ENCODE measurements around the gene MAG. TPM values are rescaled to one million over a fixed set of nuclear protein-coding genes. Genes with fewer than 3 reads are reported as not detected.

Gene MAG
- total RNA-seq, 1 donor from 2014 or later, result not detected

DNA sequence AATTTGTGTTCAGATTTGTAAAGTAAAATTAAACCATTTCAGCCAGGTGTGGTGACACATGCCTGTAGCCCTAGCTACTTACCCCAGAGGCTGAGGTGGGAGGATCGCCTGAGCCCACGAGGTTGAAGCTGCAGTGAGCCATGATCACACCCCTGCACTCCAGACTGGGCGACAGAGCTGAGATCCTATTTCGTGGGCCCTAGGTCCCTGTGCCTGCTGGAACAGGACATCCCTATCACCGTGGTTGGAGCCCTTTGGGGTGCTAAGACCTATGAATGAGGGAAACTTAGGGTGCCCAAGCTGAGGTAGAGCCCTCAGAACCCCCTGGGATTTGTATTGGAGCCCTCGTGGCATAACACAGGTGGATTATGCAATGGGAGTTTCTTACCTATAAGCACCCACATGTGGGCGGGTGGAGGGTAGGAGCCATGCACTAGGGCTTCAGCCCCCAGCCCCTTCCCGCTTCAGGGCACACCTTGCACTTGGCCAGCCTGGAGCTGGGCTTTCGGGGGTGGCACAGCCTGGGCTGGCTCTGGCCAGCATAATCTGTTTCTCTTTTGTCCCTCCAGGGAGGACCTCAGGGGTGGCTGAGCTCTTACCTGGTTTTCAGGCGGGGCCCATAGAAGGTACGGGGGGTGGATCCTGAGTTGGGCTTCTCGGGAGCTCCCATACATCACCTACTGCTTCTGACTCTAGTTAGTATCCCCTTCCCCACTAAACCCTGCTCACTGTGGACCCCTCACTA, 30.4 kb upstream of the MAG start:
- Mint-ChIP-seq H3K27me3 (ENCODE audit: unreplicated experiment) (peaks cover under 1% of the 10 kb centered on the region), H3K4me1 (ENCODE audit: unreplicated experiment) (peaks cover 11% of the 10 kb centered on the region), H3K27ac (ENCODE audit: unreplicated experiment) (no peak overlapping the region), H3K36me3 (ENCODE audit: unreplicated experiment) (peaks cover 4% of the 10 kb centered on the region), H3K4me3 (ENCODE audit: unreplicated experiment) (no peak overlapping the region), H3K9me3 (ENCODE audit: unreplicated experiment) (no peaks in the 10 kb centered on the region)
- DNase-seq (ENCODE audit: extremely low spot score, unreplicated experiment), result peak; percentile 51
- TF ChIP-seq, protein P1, sequence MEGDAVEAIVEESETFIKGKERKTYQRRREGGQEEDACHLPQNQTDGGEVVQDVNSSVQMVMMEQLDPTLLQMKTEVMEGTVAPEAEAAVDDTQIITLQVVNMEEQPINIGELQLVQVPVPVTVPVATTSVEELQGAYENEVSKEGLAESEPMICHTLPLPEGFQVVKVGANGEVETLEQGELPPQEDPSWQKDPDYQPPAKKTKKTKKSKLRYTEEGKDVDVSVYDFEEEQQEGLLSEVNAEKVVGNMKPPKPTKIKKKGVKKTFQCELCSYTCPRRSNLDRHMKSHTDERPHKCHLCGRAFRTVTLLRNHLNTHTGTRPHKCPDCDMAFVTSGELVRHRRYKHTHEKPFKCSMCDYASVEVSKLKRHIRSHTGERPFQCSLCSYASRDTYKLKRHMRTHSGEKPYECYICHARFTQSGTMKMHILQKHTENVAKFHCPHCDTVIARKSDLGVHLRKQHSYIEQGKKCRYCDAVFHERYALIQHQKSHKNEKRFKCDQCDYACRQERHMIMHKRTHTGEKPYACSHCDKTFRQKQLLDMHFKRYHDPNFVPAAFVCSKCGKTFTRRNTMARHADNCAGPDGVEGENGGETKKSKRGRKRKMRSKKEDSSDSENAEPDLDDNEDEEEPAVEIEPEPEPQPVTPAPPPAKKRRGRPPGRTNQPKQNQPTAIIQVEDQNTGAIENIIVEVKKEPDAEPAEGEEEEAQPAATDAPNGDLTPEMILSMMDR (IDR thresholded peaks at IDR 0.05), result no peak

DNA sequence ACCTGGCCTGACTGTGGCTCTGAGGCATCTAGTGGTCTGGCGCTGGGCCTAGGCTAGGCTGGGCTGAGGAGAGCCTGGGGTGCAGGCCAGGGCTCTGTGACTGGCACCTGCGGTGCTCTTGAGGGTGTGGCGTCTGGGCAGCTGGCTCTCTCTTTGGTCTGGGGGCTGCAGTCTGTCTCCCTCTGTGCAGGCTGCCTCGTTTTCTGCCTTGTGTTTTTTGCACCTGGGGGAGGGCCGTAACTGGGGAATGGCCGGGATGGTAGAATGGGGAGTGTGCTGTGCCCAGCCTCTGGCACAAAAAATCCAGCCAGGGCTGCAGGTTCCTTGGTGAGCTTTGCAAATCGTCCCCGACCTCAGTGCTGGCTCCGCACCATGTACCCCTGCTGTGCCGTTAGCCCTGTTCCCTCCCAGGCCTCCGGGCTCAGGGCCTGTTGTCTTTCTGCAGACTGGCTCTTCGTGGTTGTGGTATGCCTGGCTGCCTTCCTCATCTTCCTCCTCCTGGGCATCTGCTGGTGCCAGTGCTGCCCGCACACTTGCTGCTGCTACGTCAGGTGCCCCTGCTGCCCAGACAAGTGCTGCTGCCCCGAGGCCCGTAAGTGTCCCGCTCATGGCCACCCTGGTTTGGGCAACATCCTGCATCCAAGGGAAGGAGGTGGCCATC, 29.7 kb upstream of the MAG start:
- no peak overlapping the region for H3K27ac Mint-ChIP-seq (ENCODE audit: unreplicated experiment)
- no peak overlapping the region for H3K4me3 Mint-ChIP-seq (ENCODE audit: unreplicated experiment)
- peaks cover 11% of the 10 kb centered on the region for H3K4me1 Mint-ChIP-seq (ENCODE audit: unreplicated experiment)
- no peaks in the 10 kb centered on the region for H3K27me3 Mint-ChIP-seq (ENCODE audit: unreplicated experiment)
- peaks cover 4% of the 10 kb centered on the region for H3K36me3 Mint-ChIP-seq (ENCODE audit: unreplicated experiment)
- peak; percentile 75 for DNase-seq (ENCODE audit: extremely low spot score, unreplicated experiment)
- no peaks in the 10 kb centered on the region for H3K9me3 Mint-ChIP-seq (ENCODE audit: unreplicated experiment)
- TF ChIP-seq, protein P1 (IDR thresholded peaks at IDR 0.05), result no peak

DNA sequence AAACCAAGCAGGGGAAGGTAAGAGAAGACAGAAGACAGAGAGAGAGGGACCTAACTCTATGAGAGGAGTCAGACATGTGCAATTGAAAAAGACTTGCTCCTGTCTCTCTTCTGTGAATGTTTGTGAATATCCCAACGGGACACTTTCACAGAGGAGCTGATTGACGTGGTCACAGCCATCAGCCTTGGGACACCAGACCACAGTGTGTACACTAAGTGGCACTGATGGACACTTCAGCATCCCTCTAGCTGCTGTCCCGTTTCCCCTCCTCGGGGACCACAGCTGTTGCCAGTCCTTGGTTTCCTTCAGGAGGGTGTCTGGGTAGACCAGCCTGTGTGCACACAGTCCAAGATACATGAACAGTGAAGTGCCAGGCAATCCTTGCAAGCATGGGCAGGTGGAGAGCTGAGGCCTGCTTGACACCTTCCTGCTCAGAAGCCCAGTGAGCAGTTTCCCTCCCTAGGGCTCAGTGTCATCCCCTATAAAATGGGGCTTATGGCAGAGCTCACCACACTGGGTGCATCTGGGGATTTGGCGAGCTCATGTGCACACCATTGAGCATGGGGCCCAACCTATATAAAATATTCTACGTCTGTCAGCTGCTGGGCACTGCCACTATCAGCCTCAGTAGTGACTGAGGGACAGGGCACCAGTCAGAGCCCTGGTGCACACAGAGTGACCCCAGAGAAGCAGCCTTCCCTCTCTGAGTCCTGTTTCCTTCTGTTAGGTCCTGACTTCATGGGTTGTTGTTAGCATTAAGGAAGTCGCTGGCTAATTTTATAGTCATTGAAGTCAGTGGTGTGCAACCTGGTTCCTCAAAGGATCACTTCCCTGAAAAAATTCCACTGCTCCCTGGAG, 27.5 kb upstream of the MAG start:
- no peak overlapping the region for H3K4me3 Mint-ChIP-seq (ENCODE audit: unreplicated experiment)
- peak; percentile 63 for DNase-seq (ENCODE audit: extremely low spot score, unreplicated experiment)
- no peaks in the 10 kb centered on the region for H3K27me3 Mint-ChIP-seq (ENCODE audit: unreplicated experiment)
- TF ChIP-seq, protein P1 (IDR thresholded peaks at IDR 0.05), result no peak
- peaks cover 12% of the 10 kb centered on the region for H3K4me1 Mint-ChIP-seq (ENCODE audit: unreplicated experiment)
- H3K36me3 Mint-ChIP-seq (ENCODE audit: unreplicated experiment), result peaks cover 4% of the 10 kb centered on the region
- no peak overlapping the region for H3K27ac Mint-ChIP-seq (ENCODE audit: unreplicated experiment)
- no peaks in the 10 kb centered on the region for H3K9me3 Mint-ChIP-seq (ENCODE audit: unreplicated experiment)

DNA sequence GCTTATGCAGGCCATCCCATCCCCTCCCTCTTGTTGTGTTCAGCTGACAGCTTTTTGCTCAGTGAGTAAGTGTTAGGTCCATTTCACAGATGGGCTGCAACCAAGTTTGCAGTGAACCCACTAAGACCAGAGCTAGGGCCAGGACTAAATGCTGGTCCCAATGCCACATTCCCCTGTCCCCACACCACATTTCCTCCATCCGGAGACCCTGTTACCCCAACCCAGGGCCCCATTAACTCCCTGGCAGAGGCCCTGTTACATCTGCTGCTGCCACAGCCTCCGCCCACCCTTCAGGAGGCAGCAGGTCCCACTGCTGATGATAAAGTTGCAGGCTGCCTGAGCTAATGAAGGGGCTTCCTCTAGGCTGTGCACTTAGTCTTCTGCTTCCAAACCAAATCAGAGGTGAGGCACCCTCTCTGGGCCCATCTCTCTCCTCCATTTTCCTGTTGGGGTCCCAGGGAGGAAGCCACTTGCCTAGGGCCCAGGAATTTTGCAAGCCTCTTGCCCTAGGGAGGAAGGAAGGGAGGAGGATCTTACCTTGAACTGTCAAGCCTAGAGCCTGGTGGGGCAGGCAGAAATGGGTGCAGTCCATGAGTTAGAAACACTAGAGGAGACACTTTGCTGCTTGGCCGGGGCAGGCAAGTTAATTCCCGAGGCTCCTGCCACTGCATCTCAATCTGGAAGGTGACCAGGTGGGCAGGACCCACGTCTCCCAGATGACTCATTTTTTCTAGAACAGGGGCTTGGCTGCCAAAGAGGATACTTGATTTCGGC, 26.6 kb upstream of the MAG start:
- Mint-ChIP-seq H3K36me3 (ENCODE audit: unreplicated experiment) (peaks cover 4% of the 10 kb centered on the region), H3K4me1 (ENCODE audit: unreplicated experiment) (peaks cover 16% of the 10 kb centered on the region), H3K9me3 (ENCODE audit: unreplicated experiment) (no peaks in the 10 kb centered on the region), H3K27me3 (ENCODE audit: unreplicated experiment) (no peaks in the 10 kb centered on the region), H3K4me3 (ENCODE audit: unreplicated experiment) (peak overlapping the region; percentile 59), H3K27ac (ENCODE audit: unreplicated experiment) (no peak overlapping the region)
- TF ChIP-seq, protein P1 (IDR thresholded peaks at IDR 0.05), result no peak
- DNase-seq (ENCODE audit: extremely low spot score, unreplicated experiment), result peak; percentile 68

All from osteocyte (in vitro differentiated cells).